Measurements from ENCODE around the gene SLC5A2. TPM values are rescaled to one million over a fixed set of nuclear protein-coding genes. Genes with fewer than 3 reads are reported as not detected.
A peak's percentile ranks its signal among the peaks of the same experiment; 100 is the strongest.

Gene SLC5A2
- total and polyA plus RNA-seq, 2 of the 13 experiments (the other 11 are each of a cell fraction or from before 2014, with no cell fraction given): 0.24 to 0.97 TPM

- TF ChIP-seq ZNF781 (CRISPR knock-in tag; IDR thresholded peaks at IDR 0.05; ENCODE audit: borderline replicate concordance, not compliant biosample characterization) (peak; percentile 77), ZBTB21 (CRISPR knock-in tag; IDR thresholded peaks at IDR 0.05) (peak; percentile 65), ISL2 (CRISPR knock-in tag; IDR thresholded peaks at IDR 0.05) (peak; percentile 80), FOXK1 (CRISPR knock-in tag; IDR thresholded peaks at IDR 0.05; ENCODE audit: borderline replicate concordance, low read depth) (peak; percentile 58; the same call in 1 of the 2 replicates), PRDM4 (CRISPR knock-in tag; IDR thresholded peaks at IDR 0.05; ENCODE audit: borderline replicate concordance) (0 out of 2 replicates have a peak, but pooled peaks have one; percentile 20), FOXC1 (CRISPR knock-in tag; IDR thresholded peaks at IDR 0.05; ENCODE audit: borderline replicate concordance) (peak; percentile 95), FOXM1 (CRISPR knock-in tag; IDR thresholded peaks at IDR 0.05) (no peak), ZFP36L1 (CRISPR knock-in tag; IDR thresholded peaks at IDR 0.05) (peak; percentile 95), ZNF17 (CRISPR knock-in tag; IDR thresholded peaks at IDR 0.05) (no peak), ZBTB25 (CRISPR knock-in tag; IDR thresholded peaks at IDR 0.05) (peak; percentile 80; the same call in 1 of the 2 replicates), NR2F6 (IDR thresholded peaks at IDR 0.05) (no peak), NR2F6 (CRISPR knock-in tag; IDR thresholded peaks at IDR 0.05) (peak; percentile 78), ZNF530 (CRISPR knock-in tag; IDR thresholded peaks at IDR 0.05; ENCODE audit: low read depth) (no peak), ZNF446 (CRISPR knock-in tag; IDR thresholded peaks at IDR 0.05) (peak; percentile 78; the same call in 1 of the 2 replicates), MED1 (CRISPR knock-in tag; IDR thresholded peaks at IDR 0.05) (peak; percentile 90), ATF7-NPFF (CRISPR knock-in tag; IDR thresholded peaks at IDR 0.05; ENCODE audit: low read depth) (peak; percentile 48; the same call in 1 of the 2 replicates), ZNF879 (CRISPR knock-in tag; IDR thresholded peaks at IDR 0.05) (no peak), ZNF674 (CRISPR knock-in tag; IDR thresholded peaks at IDR 0.05; ENCODE audit: low read depth) (peak; percentile 85; the same call in 1 of the 2 replicates), ZBTB1 (CRISPR knock-in tag; IDR thresholded peaks at IDR 0.05; ENCODE audit: borderline replicate concordance) (0 out of 2 replicates have a peak, but pooled peaks have one; percentile 19), ZNF224 (CRISPR knock-in tag; IDR thresholded peaks at IDR 0.05) (peak; percentile 94), ZNF207 (IDR thresholded peaks at IDR 0.05; ENCODE audit: borderline replicate concordance) (no peak), ZBTB7B (CRISPR knock-in tag; IDR thresholded peaks at IDR 0.05) (peak; percentile 81), PRMT3 (CRISPR knock-in tag; IDR thresholded peaks at IDR 0.05; ENCODE audit: borderline replicate concordance, low read depth) (no peak), ZNF251 (CRISPR knock-in tag; IDR thresholded peaks at IDR 0.05) (no peak; the same call in none of the 2 replicates), HMG20B (CRISPR knock-in tag; conservative IDR thresholded peaks at IDR 0.05) (peak; percentile 73; the same call in 1 of the 2 replicates), ZNF800 (CRISPR knock-in tag; IDR thresholded peaks at IDR 0.05) (peak; percentile 88)
Observed at GRCh38 chr16:31458073-31458843, 24.7 kb upstream of the SLC5A2 start (continued).
